HepG2 (cell line): ENCODE results near the gene SULT2A1. TPM values are rescaled to one million over a fixed set of nuclear protein-coding genes. Genes with fewer than 3 reads are reported as not detected.
A peak's percentile ranks its signal among the peaks of the same experiment; 100 is the strongest.

Experiments used
- CBX5 ChIP-seq: sonication (generic); formaldehyde crosslinking; IDR thresholded peaks from 2 replicates; pipeline ENCODE4 v1.4.0; 2020; ENCODE audit warnings: missing genetic modification reagents, borderline replicate concordance
- DPF2 ChIP-seq: sonication (generic); formaldehyde crosslinking; IDR thresholded peaks from 2 replicates; pipeline ENCODE4 v1.4.0; 2020; ENCODE audit warnings: mild to moderate bottlenecking, low read depth, missing genetic modification reagents, borderline replicate concordance
- FOSL2 ChIP-seq: sonication (generic); formaldehyde crosslinking; IDR thresholded peaks from 2 replicates; pipeline ENCODE4 v1.4.0; 2020; ENCODE audit warnings: missing genetic modification reagents
- HDAC6 ChIP-seq: fragments of 200-600 bp; sonication (generic); IDR thresholded peaks from 2 replicates; pipeline ENCODE4 v1.7.0; 2017; ENCODE audit warnings: mild to moderate bottlenecking, antibody characterized with exemption, low read length, low read depth
- HNF4A ChIP-seq: sonication (generic); formaldehyde crosslinking; IDR thresholded peaks from 2 replicates; pipeline ENCODE4 v1.4.0; 2020; ENCODE audit warnings: missing genetic modification reagents
- HOXA3 ChIP-seq: sonication (generic); formaldehyde crosslinking; IDR thresholded peaks from 2 replicates; pipeline ENCODE4 v1.5.0; 2020; ENCODE audit warnings: missing genetic modification reagents
- IRF2 ChIP-seq: IDR thresholded peaks from 2 replicates; pipeline ENCODE4 v1.6.1; 2018; ENCODE audit warnings: missing genetic modification reagents, missing compliant biosample characterization
- KDM2A ChIP-seq: sonication (generic); formaldehyde crosslinking; IDR thresholded peaks from 2 replicates; pipeline ENCODE4 v1.4.0; 2020; ENCODE audit warnings: low read depth, missing genetic modification reagents, borderline replicate concordance
- KDM6A ChIP-seq: IDR thresholded peaks from 2 replicates; pipeline ENCODE4 v1.6.1; 2016; ENCODE audit warnings: low read depth
- MLLT10 ChIP-seq: sonication (generic); formaldehyde crosslinking; IDR thresholded peaks from 2 replicates; pipeline ENCODE4 v1.4.0; 2020; ENCODE audit warnings: missing genetic modification reagents
- PPARG ChIP-seq: conservative IDR thresholded peaks from 2 replicates; pipeline ENCODE4 v1.6.1; 2016; ENCODE audit warnings: missing biosample characterization, missing genetic modification reagents
- SAP130 ChIP-seq: IDR thresholded peaks from 2 replicates; pipeline ENCODE4 v1.6.1; 2016; ENCODE audit warnings: low read depth
- SNAPC2 ChIP-seq: sonication (generic); formaldehyde crosslinking; IDR thresholded peaks from 2 replicates; pipeline ENCODE4 v1.8.1; 2022; ENCODE audit warnings: mild to moderate bottlenecking, missing genetic modification reagents
- TEAD3 ChIP-seq: optimal IDR thresholded peaks from 2 replicates; pipeline ENCODE3; 2016; ENCODE audit warnings: borderline replicate concordance
- THAP11 ChIP-seq: IDR thresholded peaks from 2 replicates; pipeline ENCODE4 v1.6.1; 2016; ENCODE audit warnings: missing biosample characterization, missing genetic modification reagents
- TP53 ChIP-seq: sonication (generic); formaldehyde crosslinking; conservative IDR thresholded peaks from 2 replicates; pipeline ENCODE4 v1.4.0; 2020; ENCODE audit warnings: missing genetic modification reagents
- XRCC5 ChIP-seq: fragments of 200-400 bp; formaldehyde crosslinking; optimal IDR thresholded peaks from 2 replicates; pipeline ENCODE3; 2017; ENCODE audit warnings: mild to moderate bottlenecking, low read length
- ZBTB43 ChIP-seq: sonication (generic); formaldehyde crosslinking; conservative IDR thresholded peaks from 2 replicates; pipeline ENCODE4 v1.4.0; 2020; ENCODE audit warnings: missing genetic modification reagents
- ZC3H4 ChIP-seq: sonication (generic); formaldehyde crosslinking; IDR thresholded peaks from 2 replicates; pipeline ENCODE4 v1.4.0; 2020; ENCODE audit warnings: missing genetic modification reagents, borderline replicate concordance
- ZEB1 ChIP-seq: IDR thresholded peaks from 2 replicates; pipeline ENCODE4 v1.6.1; 2012; ENCODE audit warnings: mild to moderate bottlenecking, low read depth, inconsistent platforms; ENCODE audit not compliant: insufficient replicate concordance
- ZNF12 ChIP-seq: sonication (generic); formaldehyde crosslinking; IDR thresholded peaks from 2 replicates; pipeline ENCODE4 v1.5.0; 2020; ENCODE audit warnings: missing genetic modification reagents
- ZNF121 ChIP-seq: sonication (generic); formaldehyde crosslinking; IDR thresholded peaks from 2 replicates; pipeline ENCODE4 v1.5.0; 2020; ENCODE audit warnings: mild to moderate bottlenecking, missing genetic modification reagents
- ZNF136 ChIP-seq: sonication (generic); formaldehyde crosslinking; IDR thresholded peaks from 2 replicates; pipeline ENCODE4 v1.8.1; 2022; ENCODE audit warnings: low read depth, mild to moderate bottlenecking, moderate library complexity, missing genetic modification reagents
- ZNF382 ChIP-seq: sonication (generic); formaldehyde crosslinking; IDR thresholded peaks from 2 replicates; pipeline ENCODE4 v1.5.0; 2020; ENCODE audit warnings: missing genetic modification reagents, mild to moderate bottlenecking, borderline replicate concordance
- ZNF788 ChIP-seq: sonication (generic); formaldehyde crosslinking; IDR thresholded peaks from 2 replicates; pipeline ENCODE4 v1.5.0; 2020; ENCODE audit warnings: mild to moderate bottlenecking, missing genetic modification reagents, borderline replicate concordance
- ZNF816 ChIP-seq: sonication (generic); formaldehyde crosslinking; IDR thresholded peaks from 2 replicates; pipeline ENCODE4 v1.8.0; 2022; ENCODE audit warnings: missing genetic modification reagents, mild to moderate bottlenecking, borderline replicate concordance
- polyA plus RNA-seq, 8 experiments: library from polyadenylated mRNA; depleted of rRNA in 3 of 8; stranded (reverse) in 7 of 8; unstranded in 1 of 8; fragments of >200 nt; fragmentation: Illumina TruSeq in 4 of 8; extraction: Trizol in 4 of 8; gene quantifications; 2 replicates each; pipeline versions ENCODE4 v1.2.1 to v1.2.3, GENCODE V29; 2011 to 2016; ENCODE audit warnings: low read depth in 4 of 8, missing spikeins in 1 of 8, mixed read lengths in 1 of 8; ENCODE audit not compliant: insufficient read depth in 1 of 8
- total RNA-seq, 5 experiments: library from RNA; depleted of rRNA; stranded (reverse); fragments of >200 nt; fragmentation: Illumina TruSeq; extraction: Trizol; gene quantifications; 2 replicates each; pipeline ENCODE4 v1.2.3, GENCODE V29; 2016; ENCODE audit warnings: low read depth in 1 of 5
- TF ChIP-seq, protein P1 (sequence below): IDR thresholded peaks from 2 replicates; pipeline ENCODE4 v1.4.0; 2020; ENCODE audit warnings: mild to moderate bottlenecking, missing genetic modification reagents
- TF ChIP-seq, protein P2 (sequence below): sonication (generic); IDR thresholded peaks from 2 replicates; pipeline ENCODE4 v1.6.1; 2016; ENCODE audit warnings: low read depth, borderline replicate concordance

Gene SULT2A1
- total and polyA plus RNA-seq, 2 of the 13 experiments (the other 11 are each of a cell fraction or from before 2014, with no cell fraction given) = 137 to 193 TPM

DNA sequence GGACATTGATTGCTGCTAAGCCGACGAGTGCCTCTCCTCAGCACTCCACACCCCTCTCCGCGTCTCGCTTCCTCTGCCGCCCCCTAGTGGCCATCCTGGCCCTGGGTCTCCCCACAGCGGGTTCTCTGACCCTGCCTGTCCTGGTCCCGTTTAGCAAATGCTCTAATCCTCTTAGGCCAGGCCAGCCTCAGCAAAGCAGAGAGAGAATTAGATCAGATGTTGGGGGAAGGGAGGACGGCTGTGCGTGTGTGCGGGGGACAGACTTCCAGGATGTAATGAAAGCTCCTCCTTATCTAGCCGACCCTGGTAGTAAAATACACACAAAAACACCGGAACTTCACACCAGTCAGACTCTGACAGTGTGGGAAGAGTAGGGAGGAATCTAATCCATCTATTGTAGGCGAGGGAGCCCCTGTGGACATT lies 22.6 kb downstream of the SULT2A1 start (continued):
- TF ChIP-seq XRCC5 (peak; percentile 92), ZNF12 (CRISPR knock-in tag) (no peak), KDM6A (CRISPR knock-in tag) (no peak), HNF4A (CRISPR knock-in tag) (no peak), PPARG (CRISPR knock-in tag) (no peak), HOXA3 (no peak), ZC3H4 (CRISPR knock-in tag) (no peak), ZNF816 (CRISPR knock-in tag) (no peak), ZNF121 (CRISPR knock-in tag) (no peak), FOSL2 (peak; percentile 12; the same call in 1 of the 2 replicates), DPF2 (no peak), TEAD3 (CRISPR knock-in tag) (no peak), ZNF788 (CRISPR knock-in tag) (no peak), KDM2A (CRISPR knock-in tag) (peak; percentile 86; the same call in 1 of the 2 replicates), MLLT10 (CRISPR knock-in tag) (no peak), HDAC6 (no peak), SNAPC2 (CRISPR knock-in tag) (no peak), TP53 (no peak), ZNF136 (CRISPR knock-in tag) (no peak), ZBTB43 (CRISPR knock-in tag) (no peak), SAP130 (CRISPR knock-in tag) (peak; percentile 42), CBX5 (CRISPR knock-in tag) (0 out of 2 replicates have a peak, but pooled peaks have one; percentile 22), ZNF382 (CRISPR knock-in tag) (no peak), IRF2 (CRISPR knock-in tag) (0 out of 2 replicates have a peak, but pooled peaks have one; percentile 33), ZEB1 (no peak), THAP11 (CRISPR knock-in tag) (no peak)
- TF ChIP-seq, protein P1, sequence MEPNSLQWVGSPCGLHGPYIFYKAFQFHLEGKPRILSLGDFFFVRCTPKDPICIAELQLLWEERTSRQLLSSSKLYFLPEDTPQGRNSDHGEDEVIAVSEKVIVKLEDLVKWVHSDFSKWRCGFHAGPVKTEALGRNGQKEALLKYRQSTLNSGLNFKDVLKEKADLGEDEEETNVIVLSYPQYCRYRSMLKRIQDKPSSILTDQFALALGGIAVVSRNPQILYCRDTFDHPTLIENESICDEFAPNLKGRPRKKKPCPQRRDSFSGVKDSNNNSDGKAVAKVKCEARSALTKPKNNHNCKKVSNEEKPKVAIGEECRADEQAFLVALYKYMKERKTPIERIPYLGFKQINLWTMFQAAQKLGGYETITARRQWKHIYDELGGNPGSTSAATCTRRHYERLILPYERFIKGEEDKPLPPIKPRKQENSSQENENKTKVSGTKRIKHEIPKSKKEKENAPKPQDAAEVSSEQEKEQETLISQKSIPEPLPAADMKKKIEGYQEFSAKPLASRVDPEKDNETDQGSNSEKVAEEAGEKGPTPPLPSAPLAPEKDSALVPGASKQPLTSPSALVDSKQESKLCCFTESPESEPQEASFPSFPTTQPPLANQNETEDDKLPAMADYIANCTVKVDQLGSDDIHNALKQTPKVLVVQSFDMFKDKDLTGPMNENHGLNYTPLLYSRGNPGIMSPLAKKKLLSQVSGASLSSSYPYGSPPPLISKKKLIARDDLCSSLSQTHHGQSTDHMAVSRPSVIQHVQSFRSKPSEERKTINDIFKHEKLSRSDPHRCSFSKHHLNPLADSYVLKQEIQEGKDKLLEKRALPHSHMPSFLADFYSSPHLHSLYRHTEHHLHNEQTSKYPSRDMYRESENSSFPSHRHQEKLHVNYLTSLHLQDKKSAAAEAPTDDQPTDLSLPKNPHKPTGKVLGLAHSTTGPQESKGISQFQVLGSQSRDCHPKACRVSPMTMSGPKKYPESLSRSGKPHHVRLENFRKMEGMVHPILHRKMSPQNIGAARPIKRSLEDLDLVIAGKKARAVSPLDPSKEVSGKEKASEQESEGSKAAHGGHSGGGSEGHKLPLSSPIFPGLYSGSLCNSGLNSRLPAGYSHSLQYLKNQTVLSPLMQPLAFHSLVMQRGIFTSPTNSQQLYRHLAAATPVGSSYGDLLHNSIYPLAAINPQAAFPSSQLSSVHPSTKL (CRISPR knock-in tag) = peak; percentile 48; the same call in 1 of the 2 replicates
- TF ChIP-seq, protein P2, sequence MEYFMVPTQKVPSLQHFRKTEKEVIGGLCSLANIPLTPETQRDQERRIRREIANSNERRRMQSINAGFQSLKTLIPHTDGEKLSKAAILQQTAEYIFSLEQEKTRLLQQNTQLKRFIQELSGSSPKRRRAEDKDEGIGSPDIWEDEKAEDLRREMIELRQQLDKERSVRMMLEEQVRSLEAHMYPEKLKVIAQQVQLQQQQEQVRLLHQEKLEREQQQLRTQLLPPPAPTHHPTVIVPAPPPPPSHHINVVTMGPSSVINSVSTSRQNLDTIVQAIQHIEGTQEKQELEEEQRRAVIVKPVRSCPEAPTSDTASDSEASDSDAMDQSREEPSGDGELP = no peak
